K562 (cell line): ENCODE data around the gene NOS1. TPM values are rescaled to one million over a fixed set of nuclear protein-coding genes. Genes with fewer than 3 reads are reported as not detected.

Source experiments
- ATAC-seq: fragments of 200-7000 bp; cut with Tn5 transposase; 3 replicates; pipeline ENCODE4 v1.9.1; 2020; ENCODE audit warnings: moderate library complexity
- BruUV-seq: library from RNA; stranded (reverse); fragments of 400-500 nt; replicated peaks from 2 replicates; lab custom pipeline; 2021; lab: Mats Ljungman, UMichigan
- CTCF ChIA-PET: fragments of 300-600 bp; formaldehyde crosslinking; extraction: SDS; loops from one replicate; lab custom pipeline; 2021; ENCODE audit warnings: low intra/inter-chr PET ratio; lab: Yijun Ruan, JAX
- POLR2A ChIA-PET: fragments of 300-600, 350-650 bp; sonication (Branson Sonifier 250); formaldehyde crosslinking; extraction: SDS; loops from one replicate; lab custom pipeline; 2021; ENCODE audit warnings: antibody characterized with exemption, inconsistent platforms; lab: Yijun Ruan, JAX
- DNase-seq, 4 experiments: peaks; one replicate each; pipeline versions ENCODE4 v3.0.0 to v3.0.0-alpha.2; 2011 to 2018; ENCODE audit warnings: low spot score in 3 of 4, mixed read lengths in 3 of 4; ENCODE audit errors: extremely low read depth in 1 of 4
- FAIRE-seq: peaks from 2 replicates; lab custom pipeline; 2011; peaks lifted over from hg19 to GRCh38; lab: Jason Lieb, UNC
- H2AFZ ChIP-seq: 2 replicates; pipeline ENCODE4 v1.6.0; 2011; ENCODE audit warnings: low read depth, low read length, control low read depth, inconsistent platforms
- H3K27ac ChIP-seq: fragments of 200-600 bp; 3 replicates; pipeline ENCODE4 v1.8.0; 2011; ENCODE audit warnings: low read depth, mild to moderate bottlenecking, control low read depth, inconsistent platforms, low read length, moderate library complexity, mixed read lengths; ENCODE audit errors: extremely low read depth
- H3K27me3 ChIP-seq, 2 experiments: fragments of 300-600 bp in 1 of 2; 2 replicates in 1 of 2; 3 replicates in 1 of 2; pipeline versions ENCODE4 v1.6.0 to v1.8.0; 2011; ENCODE audit warnings: inconsistent platforms in 2 of 2, low read length in 2 of 2, mild to moderate bottlenecking in 1 of 2, mixed read lengths in 1 of 2, moderate library complexity in 1 of 2; ENCODE audit not compliant: control insufficient read depth in 2 of 2, insufficient read depth in 2 of 2
- H3K36me3 ChIP-seq: fragments of 300-600 bp; 3 replicates; pipeline ENCODE4 v1.8.0; 2011; ENCODE audit warnings: mild to moderate bottlenecking, low read length, inconsistent platforms; ENCODE audit not compliant: control insufficient read depth, insufficient read depth
- H3K4me1 ChIP-seq, 2 experiments: fragments of 200-600 bp in 1 of 2; replicated peaks in 1 of 2; 2 replicates in 1 of 2; 3 replicates in 1 of 2; pipeline versions ENCODE4 v1.5.1 to v1.8.0; 2011; ENCODE audit warnings: inconsistent platforms in 2 of 2, low read length in 2 of 2, mild to moderate bottlenecking in 1 of 2, mixed read lengths in 1 of 2, moderate library complexity in 1 of 2; ENCODE audit not compliant: control insufficient read depth in 2 of 2, insufficient read depth in 2 of 2
- H3K4me2 ChIP-seq: 2 replicates; pipeline ENCODE4 v1.6.1; 2011; ENCODE audit warnings: low read length, control low read depth, inconsistent platforms, mixed read lengths; ENCODE audit not compliant: insufficient read depth
- H3K4me3 ChIP-seq: fragments of 200-600 bp; sonication (generic), shearing (Covaris generic); 2 replicates; pipeline ENCODE4 v1.5.1; 2016; ENCODE audit warnings: control low read depth, inconsistent platforms
- H3K79me2 ChIP-seq: fragments of 200-600 bp; 3 replicates; pipeline ENCODE4 v1.8.0; 2011; ENCODE audit warnings: low read length, inconsistent platforms; ENCODE audit not compliant: control insufficient read depth, insufficient read depth
- H3K9ac ChIP-seq, 2 experiments: 2 replicates each; pipeline versions ENCODE4 v1.6.0 to v1.6.1; 2011; ENCODE audit warnings: low read depth in 2 of 2, low read length in 2 of 2, control low read depth in 1 of 2, inconsistent platforms in 1 of 2, mild to moderate bottlenecking in 1 of 2, mixed read lengths in 1 of 2; ENCODE audit not compliant: insufficient read depth in 1 of 2
- H3K9me1 ChIP-seq: one replicate; pipeline ENCODE4 v1.6.0; 2011; ENCODE audit warnings: inconsistent platforms, mild to moderate bottlenecking, low read length, moderate library complexity; ENCODE audit not compliant: control insufficient read depth, insufficient read depth
- H3K9me3 ChIP-seq: replicated peaks from 2 replicates; pipeline ENCODE4 v1.5.1; 2011; ENCODE audit warnings: low read depth, low read length, inconsistent platforms; ENCODE audit not compliant: control insufficient read depth, insufficient read depth
- H4K20me1 ChIP-seq: replicated peaks from 2 replicates; pipeline ENCODE4 v1.6.1; 2011; ENCODE audit warnings: low read length, inconsistent platforms, mixed read lengths; ENCODE audit not compliant: control insufficient read depth, insufficient read depth
- CSDE1 ChIP-seq, 2 experiments: fragments of 450-650 bp; IDR thresholded peaks; 2 replicates each; pipeline ENCODE4 v1.6.1; 2016; ENCODE audit warnings: mild to moderate bottlenecking in 1 of 2
- HNRNPK ChIP-seq: fragments of 200-400 bp; formaldehyde crosslinking; IDR thresholded peaks from one replicate; pipeline ENCODE4 v1.6.1; 2018; ENCODE audit warnings: mild to moderate bottlenecking, low read depth, low read length; ENCODE audit not compliant: poor library complexity, severe bottlenecking
- PCBP1 ChIP-seq: fragments of 200-400 bp; formaldehyde crosslinking; IDR thresholded peaks from 2 replicates; pipeline ENCODE4 v1.6.1; 2018; ENCODE audit warnings: mild to moderate bottlenecking, low read depth, low read length; ENCODE audit not compliant: poor library complexity, severe bottlenecking
- PRMT5 ChIP-seq: sonication (generic); formaldehyde crosslinking; IDR thresholded peaks from 2 replicates; pipeline ENCODE4 v1.5.0; 2020; ENCODE audit warnings: missing genetic modification reagents
- RNF219 ChIP-seq: fragments of 250-450 bp; sonication (Bioruptor Pico); IDR thresholded peaks from 2 replicates; pipeline ENCODE4 v1.5.0; 2022; ENCODE audit warnings: mild to moderate bottlenecking
- ZBTB11 ChIP-seq, 3 experiments: fragments of 200-800 bp in 1 of 3; fragments of 250-450 bp in 1 of 3; fragments of 450-650 bp in 1 of 3; sonication (Bioruptor Pico) in 1 of 3; sonication (Bioruptor generic) in 1 of 3; formaldehyde crosslinking in 1 of 3; IDR thresholded peaks; 2 replicates each; pipeline versions ENCODE4 v1.6.1 to v1.8.0; 2016 to 2022; ENCODE audit warnings: mild to moderate bottlenecking in 2 of 3, missing genetic modification characterization in 2 of 3, missing compliant biosample characterization in 1 of 3, moderate library complexity in 1 of 3
- ZEB2 ChIP-seq: fragments of 450-650 bp; IDR thresholded peaks from 2 replicates; pipeline ENCODE4 v1.6.1; 2016
- ZNF561 ChIP-seq: fragments of 450-650 bp; formaldehyde crosslinking; conservative IDR thresholded peaks from 2 replicates; pipeline ENCODE4 v1.4.0; 2020; ENCODE audit warnings: mild to moderate bottlenecking, moderate library complexity
- WGBS: fragments of 100-300 bp; shearing (Covaris generic); methylation state at CpG from one replicate; pipeline ENCODE4 v1.1.6; 2016; ENCODE audit warnings: low coverage, mixed read lengths; ENCODE audit not compliant: insufficient coverage; ENCODE audit errors: missing lambda C conversion rate; 5-methylcytosine and 5-hydroxymethylcytosine counted together
- in situ Hi-C: fragments of 300-500 bp; cut with MboI; formaldehyde crosslinking; loops from 4 replicates; pipeline ENCODE4 v1.15.0; 2018; ENCODE audit warnings: inconsistent platforms, mixed read lengths
- intact Hi-C: fragments of 100-400 bp; cut with micrococcal nuclease; formaldehyde crosslinking; loops from 2 replicates; pipeline ENCODE4 v1.14.2; 2022
- polyA plus RNA-seq, 8 experiments: library from polyadenylated mRNA; depleted of rRNA in 4 of 8; stranded (reverse) in 5 of 8; unstranded in 3 of 8; fragments of >200 nt; fragmentation: Nextera tagmentation in 2 of 8; fragmentation: Illumina TruSeq in 1 of 8; extraction: Ambion mirVana in 2 of 8; extraction: Trizol in 1 of 8; gene quantifications; 2 replicates each; pipeline versions ENCODE4 v1.2.1 to v1.2.3, GENCODE V29; 2011 to 2014; ENCODE audit warnings: inconsistent platforms in 1 of 8, missing spikeins in 1 of 8
- total RNA-seq, 7 experiments: library from RNA; depleted of rRNA in 6 of 7; stranded (reverse); fragments of >200 nt in 6 of 7; fragmentation: Illumina TruSeq in 2 of 7; extraction: Trizol in 2 of 7; gene quantifications; 2 replicates each; pipeline versions ENCODE4 v1.2.1 to v1.2.3, GENCODE V29; 2011 to 2021; ENCODE audit warnings: low replicate concordance in 1 of 7

Gene NOS1
- total and polyA plus RNA-seq, 9 of the 15 experiments (the other 6 are each of a cell fraction or from before 2014, with no cell fraction given) = not detected

- intact Hi-C loops = loop anchor here (10.0 kb wide), 1 partner anchor 126 kb away; no protein-coding TSS in a partner anchor
- no TSS peak for BruUV-seq
- CTCF ChIA-PET = no interaction called here
Measured at GRCh38 chr12:117360551-117361346, 677 bp downstream of the NOS1 start.

More at GRCh38 chr12:117360551-117361346, 677 bp downstream of the NOS1 start:
- Histone ChIP-seq H3K27ac (no peak overlapping the region), H3K9me1 (no peaks in the 10 kb centered on the region), H3K36me3 (no peaks in the 10 kb centered on the region), H3K79me2 (no peaks in the 10 kb centered on the region), H4K20me1 (no peaks in the 10 kb centered on the region; the same call in 1 of the 2 replicates), H3K27me3 (peaks cover 2 to 52% of the 10 kb centered on the region in 2 experiments; a peak in 2 of 5 replicates), H3K9ac (no peak overlapping the region), H3K4me3 (no peak overlapping the region), H2AFZ (no peak overlapping the region), H3K9me3 (no peaks in the 10 kb centered on the region), H3K4me1 (peaks cover 0 to 6% of the 10 kb centered on the region in 2 experiments; a peak in 1 of 5 replicates), H3K4me2 (no peak overlapping the region)
- DNase-seq (no peak), FAIRE-seq (no peak), ATAC-seq (no peak)
- in situ Hi-C loops = no loop called here
- POLR2A ChIA-PET = interaction anchor here (0.6 kb wide), 1 partner anchor 16 kb away, joined by 3 read pairs; no protein-coding TSS in a partner anchor
- WGBS = 13% methylated on average over 30 of the region's 91 CpGs
- TF ChIP-seq RNF219 = no peak
- TF ChIP-seq ZNF561 (CRISPR knock-in tag) = no peak
- no peak for TF ChIP-seq PRMT5 (CRISPR knock-in tag)
- peak; percentile 16 for TF ChIP-seq PCBP1
- peak; percentile 75 for TF ChIP-seq HNRNPK
- no peak for TF ChIP-seq CSDE1 (IDR thresholded peaks at IDR 0.05)
- TF ChIP-seq ZBTB11 (CRISPR knock-in tag; IDR thresholded peaks at IDR 0.05) = no peak
- no peak for TF ChIP-seq ZEB2
